OCI-LY1 (cell line): ENCODE results near the gene BMPR2.
"Not testable (repeated sequence)": the region's sequence is repeated elsewhere in the genome, so short reads cannot be mapped to it uniquely, and the experiment has no call there.

Source experiments
- H2AFZ ChIP-seq: fragments of 200-600 bp; sonication (generic), shearing (Covaris generic); 2 replicates; pipeline ENCODE4 v1.6.0; 2014; ENCODE audit warnings: antibody characterized with exemption, mild to moderate bottlenecking, low read length
- H3F3A ChIP-seq: fragments of 200-600 bp; sonication (generic), shearing (Covaris generic); 2 replicates; pipeline ENCODE4 v1.6.0; 2014; ENCODE audit warnings: mild to moderate bottlenecking, antibody characterized with exemption, low read length, moderate library complexity; ENCODE audit not compliant: insufficient read depth
- H3K27ac ChIP-seq: fragments of 200-600 bp; sonication (generic); 2 replicates; pipeline ENCODE4 v1.5.1; 2014; ENCODE audit warnings: low read length, mixed run types, mild to moderate bottlenecking, low read depth; ENCODE audit not compliant: poor library complexity, severe bottlenecking
- H3K27me3 ChIP-seq: fragments of 200-600 bp; sonication (generic); 2 replicates; pipeline ENCODE4 v1.6.0; 2014; ENCODE audit warnings: antibody characterized with exemption, mild to moderate bottlenecking, low read length, moderate library complexity; ENCODE audit not compliant: insufficient read depth
- H3K36me3 ChIP-seq: fragments of 200-600 bp; sonication (generic); 2 replicates; pipeline ENCODE4 v1.6.1; 2014; ENCODE audit warnings: mild to moderate bottlenecking, antibody characterized with exemption, low read length, moderate library complexity, mixed read lengths; ENCODE audit not compliant: insufficient read depth
- H3K4me1 ChIP-seq: fragments of 200-600 bp; sonication (generic); 2 replicates; pipeline ENCODE4 v1.5.1; 2014; ENCODE audit warnings: mild to moderate bottlenecking, low read length, moderate library complexity; ENCODE audit not compliant: insufficient read depth, severe bottlenecking
- H3K4me2 ChIP-seq: fragments of 200-600 bp; sonication (generic), shearing (Covaris generic); 2 replicates; pipeline ENCODE4 v1.6.1; 2014; ENCODE audit warnings: low read length
- H3K4me3 ChIP-seq: fragments of 200-600 bp; sonication (generic); 2 replicates; pipeline ENCODE4 v1.5.1; 2014; ENCODE audit warnings: low read length, low read depth, mild to moderate bottlenecking, mixed read lengths; ENCODE audit not compliant: poor library complexity, severe bottlenecking
- H3K79me2 ChIP-seq: fragments of 200-600 bp; shearing (Covaris generic); 2 replicates; pipeline ENCODE4 v1.6.1; 2016; ENCODE audit warnings: mixed run types, low read length, mixed read lengths; ENCODE audit not compliant: insufficient read depth
- H3K9ac ChIP-seq: fragments of 200-600 bp; sonication (generic), shearing (Covaris generic); 2 replicates; pipeline ENCODE4 v1.6.1; 2014; ENCODE audit warnings: mild to moderate bottlenecking, low read length, mixed read lengths
- H3K9me2 ChIP-seq: fragments of 200-600 bp; sonication (generic), shearing (Covaris generic); 2 replicates; pipeline ENCODE4 v1.6.1; 2014; ENCODE audit warnings: low read depth, mild to moderate bottlenecking, low read length, mixed read lengths
- H3K9me3 ChIP-seq: fragments of 200-600 bp; shearing (Covaris generic); 2 replicates; pipeline ENCODE4 v1.6.1; 2014; ENCODE audit warnings: low read length, mixed read lengths
- H4K20me1 ChIP-seq: fragments of 200-600 bp; sonication (generic), shearing (Covaris generic); 2 replicates; pipeline ENCODE4 v1.6.0; 2016; ENCODE audit warnings: mild to moderate bottlenecking, low read length; ENCODE audit not compliant: insufficient read depth
- EZH2 ChIP-seq: fragments of 200-600 bp; sonication (generic), shearing (Covaris generic); IDR thresholded peaks from 2 replicates; pipeline ENCODE4 v1.8.0; 2017; ENCODE audit warnings: borderline replicate concordance, mixed run types, mild to moderate bottlenecking, antibody characterized with exemption, low read length, moderate library complexity, mixed read lengths
- TF ChIP-seq, protein P1 (sequence below): fragments of 200-600 bp; sonication (generic), shearing (Covaris generic); IDR thresholded peaks from 2 replicates; pipeline ENCODE4 v1.5.1; 2017; ENCODE audit warnings: mild to moderate bottlenecking, antibody characterized with exemption, low read length, moderate library complexity, mixed read lengths

The BMPR2 gene

DNA sequence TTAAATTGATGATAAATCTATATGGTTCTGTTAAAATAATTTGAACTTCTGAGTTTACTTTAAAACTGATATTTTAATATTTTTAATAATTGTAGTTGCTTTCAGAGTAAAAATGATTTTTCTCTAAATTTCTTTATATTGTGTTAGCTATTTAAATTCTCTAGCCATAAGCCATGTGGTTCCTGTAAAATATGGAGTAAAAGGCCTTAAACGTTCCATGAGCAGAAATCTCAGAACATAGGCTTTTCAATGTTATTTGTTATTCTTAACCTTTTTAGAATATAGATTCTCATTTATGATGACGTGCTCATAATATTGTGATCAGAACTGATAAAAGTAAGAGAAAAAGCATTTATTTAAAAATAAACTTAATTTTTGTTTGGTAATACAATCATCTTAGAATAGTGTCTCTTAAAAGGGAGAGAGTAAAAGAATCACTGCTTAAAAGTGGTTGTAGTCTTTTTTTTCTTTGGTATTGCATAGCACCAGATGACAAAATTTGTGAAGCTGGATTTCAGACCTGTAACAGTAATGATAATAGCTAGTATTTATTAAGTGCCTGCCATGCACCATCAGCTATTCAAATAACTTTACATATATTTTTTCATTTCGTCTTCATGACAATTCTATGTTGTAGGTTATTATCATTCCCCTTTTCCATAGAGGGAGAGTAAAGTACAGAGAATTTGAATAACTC, 2.7 kb downstream of the BMPR2 start:
- Histone ChIP-seq H3K79me2 (no peaks in the 10 kb centered on the region), H3K36me3 (no peaks in the 10 kb centered on the region), H2AFZ (no peak overlapping the region), H3K9ac (peak overlapping the region; percentile 64), H3K4me1 (peaks cover 41% of the 10 kb centered on the region), H3K9me3 (no peaks in the 10 kb centered on the region), H3K4me3 (peak overlapping the region; percentile 74), H3F3A (no peaks in the 10 kb centered on the region; the same call in 1 of the 2 replicates), H4K20me1 (no peaks in the 10 kb centered on the region), H3K27ac (peak overlapping the region; percentile 29), H3K4me2 (peak overlapping the region; percentile 78), H3K27me3 (no peaks in the 10 kb centered on the region), H3K9me2 (no peaks in the 10 kb centered on the region)
- TF ChIP-seq, protein P1, sequence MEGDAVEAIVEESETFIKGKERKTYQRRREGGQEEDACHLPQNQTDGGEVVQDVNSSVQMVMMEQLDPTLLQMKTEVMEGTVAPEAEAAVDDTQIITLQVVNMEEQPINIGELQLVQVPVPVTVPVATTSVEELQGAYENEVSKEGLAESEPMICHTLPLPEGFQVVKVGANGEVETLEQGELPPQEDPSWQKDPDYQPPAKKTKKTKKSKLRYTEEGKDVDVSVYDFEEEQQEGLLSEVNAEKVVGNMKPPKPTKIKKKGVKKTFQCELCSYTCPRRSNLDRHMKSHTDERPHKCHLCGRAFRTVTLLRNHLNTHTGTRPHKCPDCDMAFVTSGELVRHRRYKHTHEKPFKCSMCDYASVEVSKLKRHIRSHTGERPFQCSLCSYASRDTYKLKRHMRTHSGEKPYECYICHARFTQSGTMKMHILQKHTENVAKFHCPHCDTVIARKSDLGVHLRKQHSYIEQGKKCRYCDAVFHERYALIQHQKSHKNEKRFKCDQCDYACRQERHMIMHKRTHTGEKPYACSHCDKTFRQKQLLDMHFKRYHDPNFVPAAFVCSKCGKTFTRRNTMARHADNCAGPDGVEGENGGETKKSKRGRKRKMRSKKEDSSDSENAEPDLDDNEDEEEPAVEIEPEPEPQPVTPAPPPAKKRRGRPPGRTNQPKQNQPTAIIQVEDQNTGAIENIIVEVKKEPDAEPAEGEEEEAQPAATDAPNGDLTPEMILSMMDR, result no peak
- no peak for TF ChIP-seq EZH2

DNA sequence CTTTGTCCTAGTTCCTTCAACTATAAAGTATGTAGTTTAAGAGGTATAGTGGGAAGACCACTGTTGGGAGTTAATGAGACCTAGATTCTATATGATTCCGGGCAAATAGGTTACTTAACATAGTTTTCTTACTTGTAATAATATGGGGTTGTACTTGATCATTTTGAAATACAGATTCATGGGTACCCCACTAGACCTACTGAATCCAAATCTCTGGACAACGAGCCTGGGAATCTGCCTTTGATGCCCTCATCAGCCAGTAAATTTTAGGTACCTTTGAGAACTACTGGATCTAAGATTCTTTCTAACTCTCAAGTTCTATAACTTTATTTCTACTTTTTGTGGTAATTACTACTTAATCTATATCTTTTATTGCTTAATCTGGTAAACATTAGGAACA, 6.6 kb downstream of the BMPR2 start:
- no peaks in the 10 kb centered on the region for H3K36me3 ChIP-seq
- no peak overlapping the region for H2AFZ ChIP-seq
- TF ChIP-seq, protein P1, result no peak
- no peak for TF ChIP-seq EZH2
- H3K4me2 ChIP-seq, result no peak overlapping the region
- H3K4me1 ChIP-seq, result peaks cover 50% of the 10 kb centered on the region
- H3K9ac ChIP-seq, result no peak overlapping the region
- no peaks in the 10 kb centered on the region for H3K27me3 ChIP-seq
- no peaks in the 10 kb centered on the region for H3K9me2 ChIP-seq
- peaks cover 7% of the 10 kb centered on the region for H3F3A ChIP-seq
- H4K20me1 ChIP-seq, result no peaks in the 10 kb centered on the region
- no peaks in the 10 kb centered on the region for H3K9me3 ChIP-seq
- H3K4me3 ChIP-seq, result no peak overlapping the region
- no peak overlapping the region for H3K27ac ChIP-seq
- H3K79me2 ChIP-seq, result no peaks in the 10 kb centered on the region

DNA sequence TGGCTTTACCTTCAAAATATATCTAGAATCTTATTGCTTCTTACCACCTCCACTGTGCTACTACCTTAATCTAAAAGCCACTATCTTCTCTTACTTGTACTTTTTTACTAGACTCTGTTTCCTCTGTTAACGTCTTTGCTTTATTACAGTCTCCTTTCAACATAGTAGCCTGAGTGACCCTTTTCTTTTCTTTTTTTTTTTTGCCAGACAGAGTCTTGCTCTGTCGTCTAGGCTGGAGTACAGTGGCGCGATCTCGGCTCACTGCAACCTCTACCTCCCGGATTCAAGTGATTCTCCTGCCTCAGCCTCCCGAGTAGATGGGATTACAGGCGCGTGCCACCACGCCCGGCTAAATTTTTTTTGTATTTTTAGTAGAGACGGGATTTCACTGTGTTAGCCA, 10.4 kb downstream of the BMPR2 start:
- H3K79me2 ChIP-seq, H3K9me2 ChIP-seq, H2AFZ ChIP-seq, H4K20me1 ChIP-seq, H3F3A ChIP-seq, H3K4me3 ChIP-seq, H3K4me2 ChIP-seq, H3K9me3 ChIP-seq, H3K36me3 ChIP-seq, H3K27me3 ChIP-seq: not testable (repeated sequence)
- Histone ChIP-seq H3K4me1 (peaks cover 27% of the 10 kb centered on the region), H3K27ac (peak overlapping the region; percentile 81), H3K9ac (0 out of 2 replicates have a peak overlapping the region, but pooled peaks have one; percentile 4)
